Mesodermal cell (in vitro differentiated cells): ENCODE results near the gene PSMD3.

Source experiments
- H3K27ac ChIP-seq: 2 replicates; pipeline ENCODE4 v1.7.0; 2013; ENCODE audit warnings: mild to moderate bottlenecking, low read depth, low read length, moderate library complexity; ENCODE audit not compliant: severe bottlenecking
- H3K36me3 ChIP-seq: 2 replicates; pipeline ENCODE4 v1.7.1; 2013; ENCODE audit warnings: mild to moderate bottlenecking, low read length, moderate library complexity; ENCODE audit not compliant: control insufficient read depth, insufficient read depth
- H3K4me1 ChIP-seq: one replicate; pipeline ENCODE4 v1.7.1; 2013; ENCODE audit warnings: mild to moderate bottlenecking, low read length; ENCODE audit not compliant: insufficient read depth, control insufficient read depth, poor library complexity, severe bottlenecking
- H3K4me3 ChIP-seq: 2 replicates; pipeline ENCODE4 v1.7.0; 2013; ENCODE audit warnings: low read length, control low read depth, mild to moderate bottlenecking; ENCODE audit not compliant: insufficient read depth, poor library complexity, severe bottlenecking; ENCODE audit errors: extremely low read depth
- H3K9me3 ChIP-seq: 2 replicates; pipeline ENCODE4 v1.7.1; 2013; ENCODE audit warnings: mild to moderate bottlenecking, low read length, moderate library complexity; ENCODE audit not compliant: control insufficient read depth
- WGBS, 2 experiments: methylation state at CpG; one replicate each; pipeline ENCODE4 v1.1.5; 2013; ENCODE audit warnings: missing lambda C conversion rate in 2 of 2; ENCODE audit not compliant: insufficient coverage in 2 of 2; 5-methylcytosine and 5-hydroxymethylcytosine counted together

The PSMD3 gene

GRCh38 chr17:39975801-39976200 is 4.8 kb upstream of the PSMD3 start:
- H3K36me3 ChIP-seq, result no peaks in the 10 kb centered on the region
- H3K4me3 ChIP-seq, result no peak overlapping the region
- peaks cover 21% of the 10 kb centered on the region for H3K4me1 ChIP-seq
- 73 to 83% methylated on average over 3 of the region's 4 CpGs for WGBS, 2 experiments
- H3K9me3 ChIP-seq, result no peaks in the 10 kb centered on the region
- H3K27ac ChIP-seq, result no peak overlapping the region

GRCh38 chr17:39979016-39979670 is 1.5 kb upstream of the PSMD3 start:
- Histone ChIP-seq H3K9me3 (no peaks in the 10 kb centered on the region), H3K4me1 (peaks cover 11% of the 10 kb centered on the region), H3K27ac (peak overlapping the region; percentile 58), H3K4me3 (peak overlapping the region; percentile 95), H3K36me3 (peaks cover 6% of the 10 kb centered on the region)
- no CpG with 5 or more reads among the region's 5 CpGs for WGBS, 2 experiments

GRCh38 chr17:39979893-39980350 is 685 bp upstream of the PSMD3 start:
- WGBS, 2 experiments, result 4 to 5% methylated on average over 10 of the region's 10 CpGs
- H3K4me3 ChIP-seq, result peak overlapping the region; percentile 95
- H3K4me1 ChIP-seq, result peaks cover 11% of the 10 kb centered on the region
- H3K36me3 ChIP-seq, result peaks cover 14% of the 10 kb centered on the region
- no peaks in the 10 kb centered on the region for H3K9me3 ChIP-seq
- H3K27ac ChIP-seq, result peak overlapping the region; percentile 96

GRCh38 chr17:39981207-39981741 is 667 bp downstream of the PSMD3 start:
- Histone ChIP-seq H3K36me3 (peaks cover 28% of the 10 kb centered on the region), H3K27ac (peak overlapping the region; percentile 96), H3K4me3 (peak overlapping the region; percentile 95), H3K9me3 (no peaks in the 10 kb centered on the region), H3K4me1 (peaks cover 11% of the 10 kb centered on the region)
- WGBS, 2 experiments, result 2% methylated on average over 11 of the region's 15 CpGs

GRCh38 chr17:39981766-39982375 is 1.3 kb downstream of the PSMD3 start:
- Histone ChIP-seq H3K4me1 (peaks cover 11% of the 10 kb centered on the region), H3K4me3 (peak overlapping the region; percentile 95), H3K9me3 (no peaks in the 10 kb centered on the region), H3K36me3 (peaks cover 34% of the 10 kb centered on the region), H3K27ac (no peak overlapping the region)
- 19 to 37% methylated on average over 3 to 7 of the region's 7 CpGs for WGBS, 2 experiments

GRCh38 chr17:39988206-39988810 is 7.7 kb downstream of the PSMD3 start:
- no peak overlapping the region for H3K4me3 ChIP-seq
- H3K27ac ChIP-seq, result no peak overlapping the region
- 96 to 100% methylated on average over 10 to 11 of the region's 11 CpGs for WGBS, 2 experiments
- H3K9me3 ChIP-seq, result no peaks in the 10 kb centered on the region
- H3K4me1 ChIP-seq, result no peaks in the 10 kb centered on the region
- peaks cover 97% of the 10 kb centered on the region for H3K36me3 ChIP-seq

GRCh38 chr17:39994448-39994847 is 13.8 kb downstream of the PSMD3 start:
- no peak overlapping the region for H3K27ac ChIP-seq
- WGBS, 2 experiments, result 95% methylated on average over 11 of the region's 11 CpGs
- no peak overlapping the region for H3K4me3 ChIP-seq
- H3K4me1 ChIP-seq, result no peaks in the 10 kb centered on the region
- peaks cover 87% of the 10 kb centered on the region for H3K36me3 ChIP-seq
- H3K9me3 ChIP-seq, result no peaks in the 10 kb centered on the region

GRCh38 chr17:39995438-39995837 is 14.8 kb downstream of the PSMD3 start:
- no peak overlapping the region for H3K4me3 ChIP-seq
- H3K27ac ChIP-seq, result no peak overlapping the region
- peaks cover 77% of the 10 kb centered on the region for H3K36me3 ChIP-seq
- no peaks in the 10 kb centered on the region for H3K9me3 ChIP-seq
- WGBS, 2 experiments, result 98% methylated on average over 5 to 6 of the region's 6 CpGs
- H3K4me1 ChIP-seq, result no peaks in the 10 kb centered on the region

- Histone ChIP-seq H3K36me3 (peaks cover 69% of the 10 kb centered on the region), H3K4me3 (no peak overlapping the region), H3K27ac (no peak overlapping the region), H3K4me1 (no peaks in the 10 kb centered on the region), H3K9me3 (no peaks in the 10 kb centered on the region)
- 95 to 98% methylated on average over 4 to 7 of the region's 8 CpGs for WGBS, 2 experiments
These were observed 15.6 kb downstream of the PSMD3 start for GRCh38 chr17:39996162-39996561.

- Histone ChIP-seq H3K4me3 (no peak overlapping the region), H3K36me3 (peaks cover 63% of the 10 kb centered on the region), H3K4me1 (no peaks in the 10 kb centered on the region), H3K9me3 (no peaks in the 10 kb centered on the region), H3K27ac (no peak overlapping the region)
- WGBS, 2 experiments, result 86 to 90% methylated on average over 5 to 6 of the region's 6 CpGs
These were observed 16.2 kb downstream of the PSMD3 start for GRCh38 chr17:39996800-39997199.
